Stimulated activated CD4-positive, alpha-beta T cell treated with anti-CD3 and anti-CD28 coated beads, Interleukin-4, amount 100 ng/mL, for 1 hour (primary cell): ENCODE results near the gene MIXL1.
A peak's percentile ranks its signal among the peaks of the same experiment; 100 is the strongest.
"Not testable (repeated sequence)": the region's sequence is repeated elsewhere in the genome, so short reads cannot be mapped to it uniquely, and the experiment has no call there.

Experiments
- DNase-seq: peaks from one replicate; pipeline ENCODE4 v3.0.0-alpha.2; 2020

MIXL1 gene

DNA sequence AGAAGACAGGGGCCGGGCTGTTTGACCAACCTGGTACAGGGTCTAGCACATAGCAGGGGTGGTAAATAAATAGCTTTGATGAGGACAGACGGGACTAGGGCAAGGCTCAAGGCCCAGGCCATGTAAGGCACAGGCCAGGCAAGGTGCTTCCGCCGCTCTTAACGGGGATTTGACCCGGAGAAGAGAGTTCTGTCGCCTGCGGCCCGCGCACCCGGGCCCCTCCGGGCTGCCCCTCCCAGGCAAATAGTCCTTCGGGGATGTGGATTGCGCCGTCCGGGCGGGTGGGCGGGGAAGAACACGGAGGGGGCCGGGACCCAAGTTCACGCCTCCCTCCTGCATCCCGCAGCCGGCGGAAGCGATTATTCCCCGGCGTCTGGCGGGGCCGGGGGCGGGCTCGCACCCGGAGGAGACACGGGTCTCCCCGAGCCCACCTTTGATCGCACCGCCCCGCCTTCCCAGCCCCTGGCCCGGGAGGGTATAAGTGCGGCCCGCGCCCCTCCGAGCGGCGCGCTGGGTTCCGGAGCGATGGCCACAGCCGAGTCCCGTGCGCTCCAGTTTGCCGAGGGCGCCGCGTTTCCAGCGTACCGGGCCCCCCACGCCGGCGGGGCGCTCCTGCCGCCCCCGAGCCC is at the start of gene MIXL1:
TSS of gene MIXL1 (plus strand) at position 508 of the 629 bp plus-strand sequence. CDS start at position 526, 18 bp downstream.
- peak; percentile 10 for DNase-seq

DNA sequence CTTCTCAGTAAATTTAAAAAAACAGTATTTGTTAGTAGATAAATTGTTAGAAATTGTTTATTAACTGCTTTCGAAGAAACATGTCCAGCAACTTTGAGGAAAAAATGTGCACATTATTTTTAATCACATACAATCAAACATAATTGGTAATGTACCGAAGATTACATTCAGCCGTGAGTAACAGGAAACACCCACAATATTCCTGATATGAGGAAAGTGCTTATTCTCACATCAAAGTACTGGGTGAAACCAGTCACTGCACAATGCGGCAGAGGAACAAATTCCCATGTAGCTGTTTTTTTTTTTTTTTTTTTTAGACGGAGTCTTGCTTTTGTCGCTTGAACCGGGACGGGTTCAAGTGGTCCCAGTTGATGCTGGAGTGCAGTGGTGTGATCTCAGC is 46.6 kb upstream of the MIXL1 start:
- DNase-seq = no peak

DNA sequence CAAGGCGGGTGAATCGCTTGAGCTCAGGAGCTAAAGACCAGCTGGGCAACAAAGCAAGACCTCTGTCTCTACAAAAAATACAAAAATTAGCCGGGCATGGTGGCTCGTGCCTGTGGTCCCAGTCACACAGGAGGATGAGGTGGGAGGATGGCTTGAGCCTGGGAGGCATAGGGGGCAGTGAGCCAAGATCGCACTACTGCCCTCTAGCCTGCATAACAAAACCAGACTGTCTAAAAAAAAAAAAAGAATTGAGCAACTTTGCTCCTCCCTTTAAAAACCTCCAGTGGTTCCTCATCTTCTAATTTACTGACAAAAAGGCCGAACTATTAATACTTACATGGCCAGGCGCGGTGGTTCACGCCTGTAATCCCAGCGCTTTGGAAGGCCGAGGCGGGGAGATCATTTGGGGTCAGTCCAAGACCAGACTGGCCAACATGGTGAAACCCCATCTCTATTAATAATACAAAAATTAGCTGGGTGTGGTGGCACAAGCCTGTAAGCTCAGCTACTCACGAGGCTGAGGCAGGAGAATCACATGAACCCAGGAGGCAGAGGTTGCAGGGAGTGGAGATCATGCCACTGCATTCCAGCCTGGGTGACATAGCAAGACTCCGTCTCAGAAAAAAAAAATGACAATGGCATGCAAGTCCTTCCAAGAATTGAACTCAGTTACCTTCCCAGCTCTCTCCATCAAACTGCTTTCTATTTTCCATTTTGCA is 41.3 kb upstream of the MIXL1 start:
- DNase-seq = no peak

DNA sequence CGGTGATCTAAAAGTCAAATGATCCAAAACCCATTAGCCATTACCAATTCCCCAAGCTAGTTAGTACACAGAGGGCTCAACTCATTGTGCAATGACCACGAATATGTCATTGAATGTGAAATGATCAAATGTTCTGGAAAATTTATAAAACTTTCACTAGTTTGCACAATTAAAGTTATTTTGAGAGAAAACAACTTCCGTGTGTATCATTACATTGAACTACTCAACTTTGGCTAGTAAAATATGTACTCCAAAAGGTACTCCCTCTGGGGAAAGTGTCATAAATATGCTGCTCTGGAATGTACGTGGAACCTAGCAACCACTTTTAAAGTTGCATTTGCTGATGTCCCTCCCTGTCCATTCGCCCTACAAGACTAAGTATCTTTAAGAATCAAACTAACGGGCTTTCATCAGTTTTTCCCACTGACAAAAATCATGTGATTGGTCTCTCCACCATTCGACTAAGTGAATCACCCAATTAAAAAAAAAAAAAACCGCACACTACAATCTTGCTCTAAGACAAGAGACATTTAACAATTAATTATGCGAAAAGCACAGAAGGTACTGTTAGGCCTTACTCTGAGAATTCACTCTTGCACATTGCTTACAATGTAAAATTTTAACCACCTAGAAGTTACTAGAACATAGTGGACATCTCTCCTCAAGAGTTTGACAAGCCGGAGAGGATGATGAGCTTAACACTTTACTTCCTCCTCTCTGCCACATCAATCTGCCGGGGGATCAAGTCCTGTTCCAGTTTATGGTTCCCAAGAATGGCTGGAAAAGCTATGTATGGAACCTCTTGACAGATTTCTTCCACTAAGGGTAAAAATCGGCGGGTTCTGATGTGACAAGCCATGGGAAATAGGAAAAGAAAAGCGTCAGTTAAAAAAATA is 38.1 kb upstream of the MIXL1 start:
- no peak for DNase-seq

DNA sequence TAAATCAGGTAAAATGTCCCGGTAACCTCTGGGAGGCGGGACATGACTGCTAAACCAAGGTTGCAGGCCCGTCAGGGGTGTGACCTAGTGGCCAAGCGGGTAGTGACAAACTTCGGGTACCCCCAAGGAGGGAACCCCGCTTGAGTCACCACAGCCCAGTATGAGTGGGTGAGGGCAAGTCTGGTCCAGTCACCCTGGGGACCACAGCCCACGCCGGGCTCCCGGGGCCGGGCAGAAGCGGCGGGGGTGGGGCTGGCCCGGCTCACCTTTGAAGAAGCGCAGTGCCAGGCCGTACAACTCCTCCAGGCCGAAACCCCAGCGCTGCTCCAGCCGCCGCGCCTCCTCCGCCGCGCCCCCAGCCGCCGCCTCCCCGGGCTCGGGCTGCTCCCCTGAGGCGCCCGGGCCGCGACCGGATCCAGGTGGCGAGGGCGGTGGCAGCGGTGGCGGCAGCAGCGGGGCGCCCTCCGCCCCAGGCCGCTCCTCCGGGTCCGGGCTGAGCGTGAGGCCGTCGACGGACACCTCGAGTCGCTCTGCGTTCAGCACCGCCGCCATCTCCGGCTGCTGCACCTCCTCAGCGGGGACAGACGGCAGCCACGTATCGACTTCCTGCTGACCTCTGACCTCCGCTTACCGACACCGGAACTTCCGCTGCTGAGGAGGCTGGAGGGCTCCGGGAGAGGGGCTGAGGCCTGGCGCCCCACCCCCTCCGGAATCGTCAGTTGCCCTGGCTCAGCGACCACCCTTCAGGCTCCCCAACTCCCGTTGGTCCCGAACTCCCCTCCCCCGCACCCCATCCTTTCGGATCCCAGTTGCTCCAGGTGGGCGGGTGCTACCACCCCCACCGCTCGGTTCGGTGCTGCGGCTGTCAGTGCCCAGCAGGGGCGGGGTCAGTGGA is 37.1 kb upstream of the MIXL1 start, which contains the start of gene ACBD3:
TSS of gene ACBD3 (minus strand) at position 618 of the 895 bp plus-strand sequence. CDS start at position 552, 66 bp downstream.
- DNase-seq = peak; percentile 81

DNA sequence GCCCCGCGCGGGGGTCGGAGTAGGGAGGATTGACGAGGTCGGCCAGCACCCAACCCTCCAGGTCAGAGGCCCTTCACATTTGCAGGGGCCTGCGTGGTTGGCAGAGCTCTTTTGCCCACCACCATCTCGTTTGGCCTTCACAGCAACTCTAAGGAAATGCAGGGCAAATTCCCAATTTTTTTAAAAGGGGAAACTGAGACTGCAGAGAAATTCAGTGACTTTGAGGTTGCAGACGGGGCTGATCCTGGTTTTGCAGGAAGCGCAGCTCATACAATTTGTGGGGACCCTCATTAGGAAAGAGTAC is 36.5 kb upstream of the MIXL1 start:
- DNase-seq = no peak

DNA sequence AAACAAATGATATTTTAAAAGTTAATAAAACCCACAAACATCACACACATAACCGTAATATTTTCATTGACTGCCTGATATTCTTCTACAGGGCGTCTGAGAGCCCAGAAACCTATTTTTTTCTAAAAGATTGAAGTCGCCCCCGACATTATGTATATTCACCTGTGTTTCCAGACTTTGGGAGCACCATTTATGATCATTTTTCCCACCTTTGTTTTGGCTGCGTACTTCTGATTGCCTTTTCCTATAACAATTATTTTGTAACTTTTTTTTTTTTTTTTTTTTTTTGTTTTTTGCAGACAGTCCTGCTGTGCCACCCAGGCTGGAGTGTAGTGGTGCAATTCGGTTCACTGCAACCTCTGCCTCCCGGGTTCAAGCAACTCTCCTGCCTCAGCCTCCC is 36.1 kb upstream of the MIXL1 start:
- no peak for DNase-seq

DNA sequence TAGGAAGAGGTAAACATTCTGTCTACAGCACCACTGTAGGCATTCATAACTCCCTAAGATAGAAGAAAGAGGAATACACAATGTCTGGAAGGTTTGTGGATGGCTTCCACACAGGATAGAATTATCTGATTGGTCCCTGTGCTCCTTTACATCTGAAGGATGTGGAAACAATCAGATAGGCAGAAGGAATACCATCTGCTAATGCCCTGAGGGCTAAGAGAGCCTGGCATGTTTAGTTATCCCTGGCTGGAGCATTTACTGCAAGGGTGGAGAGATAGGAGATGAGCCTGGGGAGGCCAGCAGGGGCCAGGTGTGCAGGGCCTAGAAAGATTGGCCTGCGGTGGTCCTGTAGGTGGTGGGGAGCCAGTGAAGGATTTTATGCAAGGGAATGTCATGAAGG is 28.3 kb upstream of the MIXL1 start:
- no peak for DNase-seq

DNA sequence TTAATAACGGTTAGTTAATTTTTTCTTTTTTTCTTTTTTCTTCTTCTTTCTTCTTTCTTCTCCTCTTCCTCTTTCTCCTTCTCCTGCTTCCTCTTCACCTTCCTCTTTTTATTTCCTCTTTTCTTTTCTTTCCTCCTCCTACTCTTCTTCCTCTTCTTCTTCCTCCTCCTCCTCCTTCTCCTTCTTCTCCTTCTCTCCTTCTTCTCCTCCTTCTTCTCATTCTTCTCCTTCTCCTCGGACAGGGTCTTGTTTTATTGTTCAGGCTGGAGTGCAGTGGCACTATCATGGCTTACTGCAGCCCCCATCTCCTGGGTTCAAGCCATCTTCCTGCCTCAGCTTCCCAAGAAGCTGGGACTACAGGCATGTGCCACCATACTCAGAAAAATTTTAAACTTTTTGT is 23.5 kb upstream of the MIXL1 start:
- no peak for DNase-seq

DNA sequence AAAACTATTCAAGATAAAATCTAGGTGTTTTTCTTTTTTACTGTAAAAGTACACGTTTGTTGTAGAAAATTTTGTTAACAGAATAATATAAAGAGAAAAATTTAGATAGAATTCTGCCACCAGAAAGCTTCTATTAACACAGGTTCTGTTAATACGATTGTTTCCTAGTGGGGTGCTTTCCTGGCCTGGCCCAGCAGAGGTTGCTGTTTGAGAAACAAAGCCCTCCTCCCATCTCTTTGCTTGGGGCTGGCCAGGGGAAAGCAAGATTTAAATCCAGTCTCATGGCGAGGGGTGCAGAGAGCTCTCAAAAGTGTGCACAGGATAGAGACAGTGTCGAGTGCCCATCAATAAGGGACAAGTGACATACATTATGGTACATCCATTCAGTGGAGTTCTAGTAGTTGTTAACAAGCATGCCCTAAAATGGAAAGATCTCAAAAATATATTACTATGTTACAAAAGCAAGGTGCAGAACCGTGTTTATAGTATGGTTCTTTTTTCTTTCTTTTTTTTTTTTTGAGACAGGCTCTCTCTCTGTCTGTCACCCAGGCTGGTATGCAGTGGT is 22.4 kb upstream of the MIXL1 start:
- no peak for DNase-seq

DNA sequence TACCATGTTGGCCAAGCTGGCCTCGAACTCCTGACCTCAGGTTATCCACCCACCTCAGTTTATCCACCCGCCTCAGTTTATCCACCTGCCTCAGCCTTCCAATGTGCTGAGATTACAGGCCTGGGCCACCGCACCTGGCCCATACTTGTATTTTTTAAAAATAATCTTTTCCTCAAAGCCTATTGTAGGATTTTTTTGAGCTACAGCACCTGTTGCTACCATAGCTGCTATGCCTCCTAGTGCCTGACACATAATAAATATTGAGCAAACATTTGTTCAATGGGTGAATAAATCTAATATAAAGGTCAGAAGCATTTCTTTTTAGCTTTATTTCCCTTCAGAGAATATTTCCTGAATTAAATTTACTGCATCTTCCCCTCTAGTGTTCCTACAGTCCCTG is 21.2 kb upstream of the MIXL1 start:
- DNase-seq = no peak

DNA sequence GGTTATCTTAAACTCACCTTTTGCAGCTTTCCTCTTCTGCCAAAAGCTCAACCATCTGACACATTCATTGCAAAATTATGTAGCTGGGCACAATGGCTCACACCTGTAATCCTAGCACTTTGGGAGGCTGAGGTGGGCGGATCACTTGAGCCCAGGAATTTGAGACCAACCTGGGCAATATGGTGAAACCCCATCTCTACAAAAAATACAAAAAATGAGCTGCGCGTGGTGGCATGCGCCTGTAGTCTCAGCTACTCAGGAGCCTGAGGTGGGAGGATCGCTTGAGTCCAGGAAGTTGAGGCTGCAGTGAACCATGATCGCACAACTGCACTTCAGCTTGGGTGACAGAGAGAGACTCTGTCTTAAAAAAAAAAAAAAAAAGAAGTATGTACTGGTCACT is 20.8 kb upstream of the MIXL1 start:
- DNase-seq = not testable (repeated sequence)

DNA sequence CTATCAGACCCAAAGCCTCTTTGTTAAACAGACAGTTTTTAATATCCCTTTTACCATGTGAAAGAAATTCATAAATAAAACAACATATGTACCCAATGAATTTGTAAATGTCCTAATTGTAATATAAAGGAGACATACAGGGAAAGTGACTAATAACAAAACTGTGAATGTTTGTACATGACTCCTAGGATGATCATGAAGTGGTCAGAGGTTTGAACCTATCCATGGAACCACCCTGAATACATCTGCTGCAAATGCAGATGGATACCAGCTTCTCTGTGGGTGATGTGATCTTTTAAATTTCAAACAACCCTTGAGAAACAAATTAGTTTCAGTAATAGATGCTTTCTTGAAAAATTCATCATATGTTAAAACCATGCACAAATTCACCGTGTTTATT is 20.2 kb upstream of the MIXL1 start:
- DNase-seq = no peak

DNA sequence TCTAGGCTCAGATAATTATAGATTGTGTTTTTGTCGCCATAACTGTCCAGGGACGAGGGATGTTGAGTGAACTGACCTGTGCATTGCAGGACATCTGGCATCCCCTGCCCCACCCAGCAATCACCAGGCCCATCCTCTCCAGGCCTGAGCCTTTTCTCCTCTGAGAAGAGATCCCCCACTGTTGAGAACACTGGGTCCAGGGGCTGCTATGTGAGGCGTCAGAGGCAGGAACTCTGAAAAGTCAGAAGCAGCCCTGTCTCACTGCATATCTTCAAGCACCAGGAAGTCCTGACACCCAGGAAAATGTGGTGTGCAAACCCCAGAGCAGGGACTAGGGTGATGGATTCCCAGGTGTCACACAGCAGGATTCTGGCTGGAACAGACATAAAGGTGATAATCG is 19.8 kb upstream of the MIXL1 start:
- DNase-seq = no peak

DNA sequence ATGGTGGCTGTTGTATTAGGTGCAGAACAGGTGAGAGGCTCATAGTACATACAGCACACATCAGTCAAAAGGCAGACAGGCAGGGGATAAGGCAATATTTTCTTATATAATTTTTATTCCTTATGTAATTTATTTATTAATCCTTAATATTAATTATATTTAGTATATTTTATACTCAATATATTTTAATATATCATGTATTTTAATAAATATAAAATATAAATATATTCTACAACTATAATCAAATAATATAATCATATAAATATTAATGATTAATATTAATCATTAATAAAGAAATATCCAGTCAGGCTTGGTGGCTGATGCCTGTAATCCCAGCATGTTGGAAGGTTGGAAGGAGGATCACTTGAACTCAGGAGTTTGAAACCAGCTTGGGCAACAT is 19.3 kb upstream of the MIXL1 start:
- no peak for DNase-seq

DNA sequence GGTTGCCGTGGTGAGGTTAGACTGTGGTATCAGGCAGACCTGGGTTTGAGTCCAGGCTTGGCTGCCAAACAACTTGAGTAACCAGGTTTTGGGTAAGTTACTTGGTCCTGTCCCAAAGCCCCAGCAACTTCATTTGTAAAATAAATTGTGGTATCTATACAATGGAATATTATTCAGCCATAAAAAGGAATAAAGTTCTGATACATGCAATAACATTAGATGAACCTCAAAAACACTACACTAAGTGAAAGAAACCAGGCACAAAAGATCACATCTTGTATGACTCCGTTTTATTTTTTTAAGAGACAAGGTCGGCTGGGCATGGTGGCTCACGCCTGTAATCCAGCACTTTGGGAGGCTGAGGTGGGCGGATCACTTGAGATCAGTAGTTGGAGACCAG is 16.4 kb upstream of the MIXL1 start:
- DNase-seq = no peak

DNA sequence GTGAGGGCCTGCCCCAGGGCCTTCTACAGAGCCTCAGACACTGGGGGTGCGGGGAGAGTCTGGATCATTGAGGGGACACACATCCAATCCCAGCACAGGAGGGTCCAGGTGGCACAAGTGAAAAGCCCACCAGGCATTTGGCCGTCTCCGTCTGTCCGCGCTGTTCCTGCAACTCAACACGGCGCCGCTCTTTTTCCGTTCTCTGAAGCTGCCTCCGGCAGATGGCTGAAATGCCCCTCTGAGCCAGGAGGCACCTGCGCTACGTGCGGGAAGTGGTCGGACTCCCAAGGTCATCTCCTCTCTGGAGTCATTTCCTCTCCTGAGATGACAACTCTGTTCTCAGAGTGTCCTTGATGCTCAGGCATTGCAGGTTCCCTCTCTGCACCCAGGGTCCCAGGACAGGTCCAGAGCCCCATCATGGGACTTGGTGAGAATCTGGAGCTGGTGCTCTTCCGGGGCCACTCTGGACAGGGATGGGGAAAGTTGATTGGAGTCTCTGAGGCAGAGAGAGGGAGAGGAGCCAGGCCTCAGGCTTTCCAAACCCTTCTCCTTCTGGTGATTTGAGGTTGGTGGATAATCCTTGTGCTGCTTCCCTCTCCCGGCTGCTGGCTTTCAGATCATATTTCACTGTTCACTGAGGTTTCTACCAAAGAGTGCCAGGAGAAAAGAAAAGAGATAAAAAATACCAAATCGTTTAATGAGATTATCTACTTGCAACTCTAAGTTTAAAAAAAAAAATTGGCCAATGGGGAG is 14.0 kb upstream of the MIXL1 start:
- no peak for DNase-seq

DNA sequence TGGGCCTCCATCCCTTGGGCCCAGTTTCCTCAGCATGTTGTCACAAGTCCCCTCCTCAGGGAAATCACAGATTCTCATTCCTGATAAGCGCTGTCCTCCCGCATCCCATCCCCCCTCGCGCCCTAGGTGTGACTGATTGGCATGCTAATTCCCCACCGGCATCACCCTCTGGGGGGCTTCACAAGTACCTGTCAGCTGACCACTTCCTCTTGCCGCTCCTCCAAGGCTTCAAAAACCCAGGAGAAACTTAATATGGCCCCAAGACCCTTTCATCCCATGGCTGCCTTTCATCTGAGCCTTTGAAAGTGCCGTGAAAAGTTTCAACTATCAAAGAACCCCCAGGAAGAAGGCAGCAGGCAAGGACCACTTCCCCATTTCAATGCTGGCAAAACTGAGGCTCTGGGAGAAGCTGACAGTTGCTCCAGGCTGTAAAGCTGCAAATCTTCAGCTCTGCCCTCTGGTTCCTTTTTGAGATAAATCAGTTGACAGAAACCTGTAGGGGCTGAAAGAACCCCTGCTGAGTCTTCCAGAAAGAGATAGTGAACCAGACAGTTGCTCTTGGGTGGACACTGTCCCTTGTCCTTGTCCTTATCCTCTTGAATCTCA is 12.8 kb upstream of the MIXL1 start:
- no peak for DNase-seq

DNA sequence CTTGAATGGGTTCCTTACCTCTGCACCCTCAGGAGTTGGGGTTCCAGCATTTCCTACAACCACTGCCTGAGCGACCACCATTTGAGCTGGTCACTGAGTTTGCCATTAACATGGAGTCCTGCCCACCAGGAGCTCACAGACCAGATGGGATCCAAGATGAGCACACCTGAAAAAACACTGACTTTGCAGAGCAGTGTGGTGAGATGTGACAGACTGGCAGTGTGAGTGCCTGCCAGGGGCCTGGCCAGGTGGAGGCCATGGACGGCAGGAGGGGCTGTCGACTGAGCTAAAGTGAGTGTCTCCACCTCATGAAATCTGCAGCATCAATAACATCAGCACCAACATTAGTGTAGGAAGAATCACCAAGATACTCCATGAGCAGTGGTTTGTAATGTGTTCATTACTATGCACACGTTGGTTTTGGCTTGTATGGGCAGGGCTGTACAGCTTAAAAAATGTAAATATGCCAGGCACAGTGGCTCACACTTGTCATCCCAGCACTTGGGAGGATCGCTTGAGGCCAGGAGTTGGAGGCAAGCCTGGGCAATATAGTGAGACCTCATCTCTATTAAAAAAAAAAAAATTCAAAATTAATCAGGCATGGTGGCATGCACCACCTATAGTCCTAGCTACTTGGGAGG is 12.2 kb upstream of the MIXL1 start:
- no peak for DNase-seq

DNA sequence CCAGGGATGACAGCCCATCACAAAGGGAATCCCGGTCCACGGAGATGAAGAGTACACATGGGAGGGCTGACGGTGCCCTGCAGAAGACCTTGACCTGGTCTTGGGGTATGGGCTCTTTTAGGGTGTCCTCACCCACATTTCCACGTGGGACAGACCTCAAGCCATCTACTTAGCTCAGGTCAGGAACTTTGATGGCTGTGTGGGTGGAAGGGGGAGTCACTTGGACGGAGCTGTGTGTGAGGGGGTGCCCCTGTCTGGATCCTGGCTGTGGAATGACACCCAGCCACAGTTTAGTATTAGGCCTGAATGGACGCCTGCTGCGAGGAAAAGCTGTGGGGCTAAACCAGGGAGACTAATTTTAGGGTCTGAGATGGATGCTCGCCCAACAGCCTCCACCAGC is 10.9 kb upstream of the MIXL1 start:
- DNase-seq = no peak

DNA sequence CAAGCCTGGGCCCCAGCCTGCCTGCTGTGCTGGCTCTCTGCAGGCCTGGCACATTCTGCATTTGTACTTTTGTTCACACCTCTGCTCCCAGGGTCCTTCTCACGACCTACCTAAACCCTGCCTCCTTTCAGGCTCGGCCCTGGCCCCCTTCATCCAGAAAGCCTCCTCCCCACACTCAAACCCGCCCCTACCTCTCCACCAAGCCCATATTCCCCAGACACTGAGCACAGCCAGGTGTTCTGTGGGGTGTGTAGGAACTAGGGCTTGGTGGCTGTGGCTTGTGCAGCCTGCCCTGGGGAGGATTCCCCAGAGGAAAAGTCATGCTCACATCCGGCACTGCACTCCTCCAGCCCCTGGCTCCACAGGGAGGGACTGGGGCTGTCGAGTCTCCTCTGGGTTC is 8.2 kb upstream of the MIXL1 start:
- no peak for DNase-seq
